Keratinocyte (primary cell): Measurements from ENCODE around the gene EFNB3. TPM values are rescaled to one million over a fixed set of nuclear protein-coding genes. Genes with fewer than 3 reads are reported as not detected.

Experiments used
- DNase-seq: peaks from one replicate; pipeline ENCODE4 v3.0.0-alpha.2; 2011; ENCODE audit warnings: low read depth, missing footprints, low spot score
- FAIRE-seq: peaks from 2 replicates; lab custom pipeline; 2011; peaks lifted over from hg19 to GRCh38; lab: Jason Lieb, UNC
- H2AFZ ChIP-seq: 2 replicates; pipeline ENCODE4 v1.6.0; 2012; ENCODE audit warnings: low read length, control low read depth, inconsistent platforms; ENCODE audit not compliant: control insufficient read depth
- H3K27ac ChIP-seq: 2 replicates; pipeline ENCODE4 v1.5.1; 2011; ENCODE audit warnings: low read length; ENCODE audit not compliant: control insufficient read depth, insufficient read depth
- H3K27me3 ChIP-seq: 3 replicates; pipeline ENCODE4 v1.6.0; 2011; ENCODE audit warnings: low read length; ENCODE audit not compliant: control insufficient read depth, insufficient read depth; ENCODE audit errors: extremely low read depth
- H3K36me3 ChIP-seq, 2 experiments: 2 replicates in 1 of 2; 3 replicates in 1 of 2; pipeline ENCODE4 v1.5.1; 2011; ENCODE audit warnings: low read length in 2 of 2, mild to moderate bottlenecking in 1 of 2; ENCODE audit not compliant: control insufficient read depth in 2 of 2, insufficient read depth in 2 of 2; ENCODE audit errors: extremely low read depth in 1 of 2
- H3K4me1 ChIP-seq: 3 replicates; pipeline ENCODE4 v1.5.1; 2011; ENCODE audit warnings: low read length; ENCODE audit not compliant: control insufficient read depth, insufficient read depth; ENCODE audit errors: extremely low read depth
- H3K4me2 ChIP-seq: 3 replicates; pipeline ENCODE4 v1.6.0; 2011; ENCODE audit warnings: low read depth, low read length; ENCODE audit not compliant: control insufficient read depth, insufficient read depth; ENCODE audit errors: extremely low read depth
- H3K4me3 ChIP-seq, 3 experiments: fragments of 200-600 bp in 1 of 3; sonication (generic) in 1 of 3; 2 replicates in 2 of 3; 3 replicates in 1 of 3; pipeline ENCODE4 v1.5.1; 2011 to 2016; ENCODE audit warnings: low read length in 3 of 3, mild to moderate bottlenecking in 3 of 3, control low read depth in 2 of 3, inconsistent platforms in 1 of 3, low read depth in 1 of 3, mixed read lengths in 1 of 3, mixed run types in 1 of 3, moderate library complexity in 1 of 3; ENCODE audit not compliant: control insufficient read depth in 2 of 3, insufficient read depth in 2 of 3; ENCODE audit errors: extremely low read depth in 1 of 3
- H3K79me2 ChIP-seq: 2 replicates; pipeline ENCODE4 v1.6.0; 2012; ENCODE audit warnings: low read length; ENCODE audit not compliant: control insufficient read depth, insufficient read depth
- H3K9ac ChIP-seq: 3 replicates; pipeline ENCODE4 v1.6.0; 2011; ENCODE audit warnings: low read length; ENCODE audit not compliant: control insufficient read depth, insufficient read depth; ENCODE audit errors: extremely low read depth
- H3K9me1 ChIP-seq: 3 replicates; pipeline ENCODE4 v1.6.0; 2011; ENCODE audit warnings: low read length; ENCODE audit not compliant: control insufficient read depth, insufficient read depth; ENCODE audit errors: extremely low read depth
- H3K9me3 ChIP-seq: 2 replicates; pipeline ENCODE4 v1.5.1; 2012; ENCODE audit warnings: low read depth, low read length; ENCODE audit not compliant: control insufficient read depth
- H4K20me1 ChIP-seq: 3 replicates; pipeline ENCODE4 v1.6.0; 2011; ENCODE audit warnings: low read length; ENCODE audit not compliant: control insufficient read depth, insufficient read depth; ENCODE audit errors: extremely low read depth
- CTCF ChIP-seq, 3 experiments: IDR thresholded peaks in 1 of 3; conservative IDR thresholded peaks in 1 of 3; optimal IDR thresholded peaks in 1 of 3; 2 replicates in 2 of 3; 3 replicates in 1 of 3; pipeline versions ENCODE3 to v1.5.1; 2011; ENCODE audit warnings: low read length in 3 of 3, mild to moderate bottlenecking in 3 of 3, moderate library complexity in 2 of 3, control low read depth in 1 of 3, inconsistent platforms in 1 of 3; ENCODE audit not compliant: insufficient read depth in 2 of 3; ENCODE audit errors: extremely low read depth in 1 of 3
- EZH2 ChIP-seq: IDR thresholded peaks from one replicate; pipeline ENCODE4 v1.6.1; 2012; ENCODE audit warnings: inconsistent platforms, mild to moderate bottlenecking, low read length, moderate library complexity
- dilution Hi-C: fragments of 300-500 bp; cut with MboI; formaldehyde crosslinking; loops from one replicate; pipeline ENCODE4 v1.7.0; 2020; ENCODE audit warnings: low sequenced_read_pairs; ENCODE audit not compliant: extremely low pct_ligation_motif_present
- polyA plus RNA-seq, 5 experiments: library from polyadenylated mRNA; depleted of rRNA in 3 of 5; stranded (reverse) in 3 of 5; stranded (forward) in 1 of 5; unstranded in 1 of 5; fragments of >200 nt; gene quantifications; 1 replicate in 1 of 5; 2 replicates in 3 of 5; 3 replicates in 1 of 5; pipeline versions ENCODE4 v1.2.1 to v1.2.3, GENCODE V29; 2011 to 2012; ENCODE audit warnings: missing spikeins in 2 of 5, low read depth in 1 of 5, low replicate concordance in 1 of 5

EFNB3 gene
- polyA plus RNA-seq, 1 donor (not counting 4 experiments of a cell fraction or from before 2014, with no cell fraction given): 4.1 TPM

- TF ChIP-seq CTCF (optimal IDR thresholded peaks at IDR 0.05 in 1 of 3, IDR thresholded peaks at IDR 0.05 in 1 of 3, conservative IDR thresholded peaks at IDR 0.05 in 1 of 3; ENCODE audit: extremely low read depth in 1 of 3, insufficient read depth in 2 of 3, low read length in 3 of 3) (no peak), EZH2 (no peak)
- H3K27me3 ChIP-seq: peaks cover 9% of the 10 kb centered on the region
- no peak for FAIRE-seq
- no peak overlapping the region for H3K27ac ChIP-seq
- no peaks in the 10 kb centered on the region for H3K79me2 ChIP-seq
- dilution Hi-C loops: no loop called here
- H3K4me1 ChIP-seq: peaks cover 8% of the 10 kb centered on the region
- no peak overlapping the region for H2AFZ ChIP-seq
- DNase-seq: no peak
- H3K36me3 ChIP-seq: no peaks in the 10 kb centered on the region
- no peak overlapping the region for H3K9ac ChIP-seq
- H3K9me3 ChIP-seq: no peaks in the 10 kb centered on the region
- no peak overlapping the region for H3K4me3 ChIP-seq
- no peak overlapping the region for H3K4me2 ChIP-seq
- H4K20me1 ChIP-seq: no peaks in the 10 kb centered on the region
- H3K9me1 ChIP-seq: no peaks in the 10 kb centered on the region
Measured at GRCh38 chr17:7712111-7712771, 7.2 kb downstream of the EFNB3 start.

GRCh38 chr17:7713782-7714181 lies 8.8 kb downstream of the EFNB3 start:
- Histone ChIP-seq H3K9me3 (no peaks in the 10 kb centered on the region), H4K20me1 (no peaks in the 10 kb centered on the region), H3K27me3 (peaks cover 13% of the 10 kb centered on the region), H3K27ac (no peak overlapping the region), H3K79me2 (no peaks in the 10 kb centered on the region), H3K4me2 (no peak overlapping the region), H2AFZ (no peak overlapping the region), H3K4me1 (peaks cover 8% of the 10 kb centered on the region), H3K9ac (no peak overlapping the region), H3K9me1 (no peaks in the 10 kb centered on the region), H3K36me3 (no peaks in the 10 kb centered on the region), H3K4me3 (no peak overlapping the region)
- DNase-seq (no peak), FAIRE-seq (no peak)
- dilution Hi-C loops: no loop called here
- TF ChIP-seq EZH2: no peak
- TF ChIP-seq CTCF (optimal IDR thresholded peaks at IDR 0.05 in 1 of 3, IDR thresholded peaks at IDR 0.05 in 1 of 3, conservative IDR thresholded peaks at IDR 0.05 in 1 of 3; ENCODE audit: extremely low read depth in 1 of 3, insufficient read depth in 2 of 3, low read length in 3 of 3): no peak
